Measurements from ENCODE around the gene SPTB. TPM values are rescaled to one million over a fixed set of nuclear protein-coding genes. Genes with fewer than 3 reads are reported as not detected.

Gene SPTB
- total RNA-seq, 1 experiment from 2014 or later: 0.13 TPM

GRCh38 chr14:64748995-64749714, 130.6 kb downstream of the SPTB start:
- ATAC-seq (no peak), DNase-seq (ENCODE audit: low read depth, low spot score) (no peak)
- intact Hi-C loops (cut with micrococcal nuclease; ENCODE audit: unreplicated experiment): no loop called here
- Histone ChIP-seq H3K36me3 (ENCODE audit: control insufficient read depth, insufficient read depth, low read length) (no peaks in the 10 kb centered on the region; the same call in 1 of the 2 replicates), H3K27me3 (ENCODE audit: control insufficient read depth, insufficient read depth, low read length) (no peaks in the 10 kb centered on the region), H3K9me3 (ENCODE audit: control insufficient read depth, insufficient read depth, low read depth, low read length) (no peaks in the 10 kb centered on the region), H3K4me1 (ENCODE audit: control insufficient read depth, insufficient read depth, low read length) (no peaks in the 10 kb centered on the region), H3K27ac (ENCODE audit: low read length) (no peak overlapping the region), H3K4me3 (ENCODE audit: low read depth in 2 of 2, low read length in 2 of 2) (no peak overlapping the region)
- ChIA-PET POLR2A (no interaction called here), CTCF (no interaction called here)
- TF ChIP-seq TCF7L2 (IDR thresholded peaks at IDR 0.05; ENCODE audit: low read depth, low read length) (no peak), POLR2AphosphoS5 (IDR thresholded peaks at IDR 0.05; ENCODE audit: low read depth, low read length) (no peak), SIN3A (IDR thresholded peaks at IDR 0.05; ENCODE audit: borderline replicate concordance, insufficient read depth, low read depth, low read length) (no peak), CTCF (IDR thresholded peaks at IDR 0.05) (no peak), REST (IDR thresholded peaks at IDR 0.05; ENCODE audit: insufficient read depth in 1 of 2, low read depth in 2 of 2, low read length in 1 of 2) (no peak)
- BruUV-seq (replicated peaks): no TSS peak
- in situ Hi-C loops (cut with HindIII; ENCODE audit: low pct_unique_long_range_greater_than_20kb, low sequenced_read_pairs): no loop called here

GRCh38 chr14:64748521-64748920, 131.2 kb downstream of the SPTB start:
- Histone ChIP-seq H3K27ac (ENCODE audit: low read length) (no peak overlapping the region), H3K9me3 (ENCODE audit: control insufficient read depth, insufficient read depth, low read depth, low read length) (no peaks in the 10 kb centered on the region), H3K36me3 (ENCODE audit: control insufficient read depth, insufficient read depth, low read length) (no peaks in the 10 kb centered on the region; the same call in 1 of the 2 replicates), H3K27me3 (ENCODE audit: control insufficient read depth, insufficient read depth, low read length) (no peaks in the 10 kb centered on the region), H3K4me3 (ENCODE audit: low read depth in 2 of 2, low read length in 2 of 2) (no peak overlapping the region), H3K4me1 (ENCODE audit: control insufficient read depth, insufficient read depth, low read length) (no peaks in the 10 kb centered on the region)
- intact Hi-C loops (cut with micrococcal nuclease; ENCODE audit: unreplicated experiment) (no loop called here), in situ Hi-C loops (cut with HindIII; ENCODE audit: low pct_unique_long_range_greater_than_20kb, low sequenced_read_pairs) (no loop called here)
- POLR2A ChIA-PET: no interaction called here
- no TSS peak for BruUV-seq (replicated peaks)
- TF ChIP-seq SIN3A (IDR thresholded peaks at IDR 0.05; ENCODE audit: borderline replicate concordance, insufficient read depth, low read depth, low read length) (no peak), REST (IDR thresholded peaks at IDR 0.05; ENCODE audit: insufficient read depth in 1 of 2, low read depth in 2 of 2, low read length in 1 of 2) (no peak), TCF7L2 (IDR thresholded peaks at IDR 0.05; ENCODE audit: low read depth, low read length) (no peak), POLR2AphosphoS5 (IDR thresholded peaks at IDR 0.05; ENCODE audit: low read depth, low read length) (no peak), CTCF (IDR thresholded peaks at IDR 0.05) (no peak)
- ATAC-seq (no peak), DNase-seq (ENCODE audit: low read depth, low spot score) (no peak)
- CTCF ChIA-PET: no interaction called here
